Type B pancreatic cell (in vitro differentiated cells): ENCODE results near the gene DOK5. TPM values are rescaled to one million over a fixed set of nuclear protein-coding genes. Genes with fewer than 3 reads are reported as not detected.

Source experiments
- DNase-seq: peaks from one replicate; pipeline ENCODE4 v3.0.0; 2021; ENCODE audit warnings: mixed read lengths; ENCODE audit not compliant: unreplicated experiment; ENCODE audit errors: extremely low spot score
- H3K27ac Mint-ChIP-seq: 2 replicates; pipeline ENCODE4 v1.8.0; 2021; ENCODE audit warnings: mild to moderate bottlenecking, mixed read lengths
- H3K27me3 Mint-ChIP-seq: 2 replicates; pipeline ENCODE4 v1.8.0; 2021; ENCODE audit warnings: mixed read lengths
- H3K36me3 Mint-ChIP-seq: 2 replicates; pipeline ENCODE4 v1.8.0; 2021; ENCODE audit warnings: mixed read lengths
- H3K4me1 Mint-ChIP-seq: one replicate; pipeline ENCODE4 v1.8.0; 2021; ENCODE audit warnings: mixed read lengths; ENCODE audit not compliant: unreplicated experiment
- H3K4me3 Mint-ChIP-seq: 2 replicates; pipeline ENCODE4 v1.8.0; 2021; ENCODE audit warnings: mild to moderate bottlenecking, mixed read lengths
- H3K9me3 Mint-ChIP-seq: 2 replicates; pipeline ENCODE4 v1.8.0; 2021; ENCODE audit warnings: mixed read lengths
- total RNA-seq: library from RNA; stranded (reverse); gene quantifications from 2 replicates; pipeline ENCODE4 v1.2.1, GENCODE V29; 2021; ENCODE audit warnings: low replicate concordance
- TF ChIP-seq, protein P1 (sequence below): fragments of 200-600 bp; sonication (generic); conservative IDR thresholded peaks from 2 replicates; pipeline ENCODE4 v1.5.0; 2021; ENCODE audit warnings: antibody characterized with exemption, mild to moderate bottlenecking

DOK5 gene
- total RNA-seq, 1 donor from 2014 or later = 26.9 TPM

DNA sequence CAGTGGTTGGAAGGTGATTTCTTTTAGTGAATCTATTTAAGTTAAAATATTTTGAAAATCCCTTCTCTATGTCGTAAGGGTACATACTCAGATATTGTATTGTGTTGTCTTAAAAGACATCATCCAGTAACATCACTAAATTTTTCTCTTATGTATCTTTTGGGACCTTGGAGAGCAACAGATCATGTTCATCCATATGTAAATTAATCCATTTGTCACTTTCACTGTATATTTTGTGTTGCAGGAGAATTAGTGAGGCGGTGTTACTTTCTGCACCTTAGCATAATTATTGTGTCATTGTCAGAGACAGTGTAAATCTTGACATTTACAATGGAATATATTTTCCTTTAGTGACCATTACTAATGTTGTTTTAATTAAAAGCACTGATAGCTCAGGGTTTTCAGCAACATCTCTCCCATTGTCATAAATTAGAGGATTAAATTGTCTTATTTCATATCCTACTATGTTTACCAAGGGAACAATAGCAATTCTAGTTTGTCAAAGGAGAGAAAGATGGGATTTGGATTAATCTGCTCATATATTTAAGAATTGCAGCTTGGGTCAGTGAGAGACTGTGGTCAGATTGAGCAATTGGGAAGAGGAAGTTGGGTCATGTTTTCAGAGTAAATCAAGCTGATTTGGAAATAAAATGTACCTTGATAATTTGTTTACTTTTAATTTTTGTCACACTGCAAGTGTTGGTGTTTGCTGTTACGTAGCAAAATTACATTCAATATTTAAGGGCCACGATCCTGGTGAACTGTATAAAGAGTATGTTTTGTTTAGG lies 22.7 kb downstream of the DOK5 start:
- no peak for DNase-seq
- no peak overlapping the region for H3K27ac Mint-ChIP-seq
- no peaks in the 10 kb centered on the region for H3K4me1 Mint-ChIP-seq
- H3K4me3 Mint-ChIP-seq = no peak overlapping the region
- H3K36me3 Mint-ChIP-seq = no peaks in the 10 kb centered on the region
- no peaks in the 10 kb centered on the region for H3K27me3 Mint-ChIP-seq
- no peaks in the 10 kb centered on the region for H3K9me3 Mint-ChIP-seq
- TF ChIP-seq, protein P1, sequence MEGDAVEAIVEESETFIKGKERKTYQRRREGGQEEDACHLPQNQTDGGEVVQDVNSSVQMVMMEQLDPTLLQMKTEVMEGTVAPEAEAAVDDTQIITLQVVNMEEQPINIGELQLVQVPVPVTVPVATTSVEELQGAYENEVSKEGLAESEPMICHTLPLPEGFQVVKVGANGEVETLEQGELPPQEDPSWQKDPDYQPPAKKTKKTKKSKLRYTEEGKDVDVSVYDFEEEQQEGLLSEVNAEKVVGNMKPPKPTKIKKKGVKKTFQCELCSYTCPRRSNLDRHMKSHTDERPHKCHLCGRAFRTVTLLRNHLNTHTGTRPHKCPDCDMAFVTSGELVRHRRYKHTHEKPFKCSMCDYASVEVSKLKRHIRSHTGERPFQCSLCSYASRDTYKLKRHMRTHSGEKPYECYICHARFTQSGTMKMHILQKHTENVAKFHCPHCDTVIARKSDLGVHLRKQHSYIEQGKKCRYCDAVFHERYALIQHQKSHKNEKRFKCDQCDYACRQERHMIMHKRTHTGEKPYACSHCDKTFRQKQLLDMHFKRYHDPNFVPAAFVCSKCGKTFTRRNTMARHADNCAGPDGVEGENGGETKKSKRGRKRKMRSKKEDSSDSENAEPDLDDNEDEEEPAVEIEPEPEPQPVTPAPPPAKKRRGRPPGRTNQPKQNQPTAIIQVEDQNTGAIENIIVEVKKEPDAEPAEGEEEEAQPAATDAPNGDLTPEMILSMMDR = no peak

- H3K27ac Mint-ChIP-seq = no peak overlapping the region
Observed at GRCh38 chr20:54499111-54499510, 23.7 kb downstream of the DOK5 start.

DNA sequence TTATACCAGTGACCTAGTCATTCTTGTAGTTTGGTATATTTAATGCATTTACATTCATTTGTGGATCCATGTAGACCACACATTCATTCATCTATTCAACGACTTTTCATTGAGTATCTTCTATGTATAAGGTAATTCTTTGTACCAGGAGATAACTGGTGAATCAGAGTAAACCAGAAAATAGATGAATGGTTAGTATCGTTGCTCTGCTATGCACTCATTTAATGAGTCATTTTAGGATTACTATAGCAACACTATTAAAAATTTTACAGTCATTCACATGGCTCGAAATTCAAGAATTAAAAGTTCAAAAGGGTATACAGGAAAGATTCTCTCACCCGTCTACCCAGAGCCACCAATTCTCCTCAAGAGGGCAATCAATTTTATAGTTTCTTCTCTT lies 26.8 kb downstream of the DOK5 start:
- H3K4me3 Mint-ChIP-seq = no peak overlapping the region
- peaks cover 3% of the 10 kb centered on the region for H3K36me3 Mint-ChIP-seq
- no peaks in the 10 kb centered on the region for H3K9me3 Mint-ChIP-seq
- H3K4me1 Mint-ChIP-seq = no peaks in the 10 kb centered on the region
- DNase-seq = no peak
- H3K27me3 Mint-ChIP-seq = no peaks in the 10 kb centered on the region
- TF ChIP-seq, protein P1 = no peak
- H3K27ac Mint-ChIP-seq = no peak overlapping the region

More at GRCh38 chr20:54499111-54499510, 23.7 kb downstream of the DOK5 start:
- no peaks in the 10 kb centered on the region for H3K9me3 Mint-ChIP-seq
- no peak overlapping the region for H3K4me3 Mint-ChIP-seq
- no peaks in the 10 kb centered on the region for H3K36me3 Mint-ChIP-seq
- TF ChIP-seq, protein P1 = no peak
- no peaks in the 10 kb centered on the region for H3K4me1 Mint-ChIP-seq
- H3K27me3 Mint-ChIP-seq = no peaks in the 10 kb centered on the region
- DNase-seq = no peak

DNA sequence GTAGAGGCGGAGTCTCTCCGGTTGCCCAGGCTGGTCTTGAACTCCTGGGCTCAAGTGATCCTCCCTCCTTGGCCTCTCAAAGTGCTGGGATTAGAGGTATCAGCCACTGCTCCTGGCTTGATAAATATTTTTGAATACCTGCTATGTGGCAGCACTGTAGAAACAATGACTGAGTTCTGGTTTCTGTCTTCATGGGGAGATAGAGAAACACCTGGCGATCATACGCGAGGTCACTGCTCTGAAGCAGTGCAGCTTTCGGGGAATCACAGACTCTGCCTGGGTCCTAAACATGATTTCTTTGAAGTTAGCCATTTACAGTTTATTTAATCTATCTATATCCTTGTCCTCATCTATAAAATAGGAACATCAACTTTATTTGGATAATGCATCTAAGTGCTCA lies 31.2 kb downstream of the DOK5 start:
- H3K27ac Mint-ChIP-seq = no peak overlapping the region
- no peak for DNase-seq
- no peak overlapping the region for H3K4me3 Mint-ChIP-seq
- H3K9me3 Mint-ChIP-seq = peaks cover 5% of the 10 kb centered on the region
- peaks cover 3% of the 10 kb centered on the region for H3K36me3 Mint-ChIP-seq
- TF ChIP-seq, protein P1 = no peak
- no peaks in the 10 kb centered on the region for H3K27me3 Mint-ChIP-seq
- H3K4me1 Mint-ChIP-seq = peaks cover 5% of the 10 kb centered on the region

- H3K9me3 Mint-ChIP-seq = peaks cover 10% of the 10 kb centered on the region
- H3K4me3 Mint-ChIP-seq = no peak overlapping the region
- no peaks in the 10 kb centered on the region for H3K36me3 Mint-ChIP-seq
- H3K4me1 Mint-ChIP-seq = peaks cover 10% of the 10 kb centered on the region
- TF ChIP-seq, protein P1 = no peak
- no peak for DNase-seq
- no peak overlapping the region for H3K27ac Mint-ChIP-seq
- H3K27me3 Mint-ChIP-seq = no peaks in the 10 kb centered on the region
Observed at GRCh38 chr20:54510541-54511129, 35.2 kb downstream of the DOK5 start.
